ENCODE results near the gene SH3GL1.
A peak's percentile ranks its signal among the peaks of the same experiment; 100 is the strongest.
"Not testable (repeated sequence)": the region's sequence is repeated elsewhere in the genome, so short reads cannot be mapped to it uniquely, and the experiment has no call there.

The SH3GL1 gene

DNA sequence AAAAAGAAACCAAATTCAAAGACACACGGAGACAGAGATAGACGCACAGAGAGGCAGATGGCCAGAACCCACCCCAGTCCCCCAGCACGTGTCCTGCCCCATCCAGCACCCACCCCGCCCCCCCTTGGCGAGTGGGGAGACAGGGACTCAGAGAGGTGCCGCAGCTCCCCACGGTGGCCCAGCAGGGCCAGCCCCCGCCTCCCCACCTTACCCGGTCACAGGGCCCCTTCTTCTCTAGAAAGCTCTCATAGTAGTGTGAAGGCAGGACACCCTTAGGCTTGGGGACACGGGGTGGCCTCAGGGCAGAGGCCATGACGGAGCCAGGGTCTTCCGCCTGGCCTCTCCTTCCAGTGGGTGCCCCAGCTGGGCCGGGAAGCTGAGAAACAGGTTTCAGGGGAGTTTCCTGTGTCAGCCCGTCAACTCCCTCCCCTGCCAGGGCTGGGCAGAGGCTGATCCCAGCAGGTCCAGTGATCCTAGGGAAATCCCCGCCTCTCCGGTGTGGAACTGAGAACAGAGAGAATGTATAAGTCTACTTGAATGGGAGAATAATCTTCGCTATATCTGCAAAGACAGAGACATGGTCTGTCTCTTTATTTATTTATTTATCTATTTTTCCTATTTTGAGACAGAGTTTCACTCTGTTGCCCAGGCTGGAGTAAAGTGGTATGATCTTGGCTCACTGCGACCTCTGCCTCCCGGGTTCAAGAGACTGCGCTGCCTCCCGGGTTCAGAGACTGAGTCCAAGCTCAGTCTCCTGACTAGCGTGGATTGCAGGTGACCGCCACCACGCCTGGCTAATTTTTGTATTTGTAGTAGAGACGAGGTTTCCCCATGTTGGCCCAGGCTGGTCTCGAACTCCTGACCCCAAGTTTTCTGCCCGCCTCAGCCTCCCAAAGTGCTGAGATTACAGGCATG lies 61.6 kb downstream of the SH3GL1 start, which contains the start of gene STAP2:
STAP2 (minus strand) TSS at position 387 of the 915 bp plus-strand sequence; CDS start at position 313, 74 bp downstream.
- no peak for DNase-seq

GRCh38 chr19:4337906-4338440 lies 62.4 kb downstream of the SH3GL1 start:
- DNase-seq = no peak

GRCh38 chr19:4334929-4335570 lies 65.3 kb downstream of the SH3GL1 start:
- no peak for DNase-seq

DNA sequence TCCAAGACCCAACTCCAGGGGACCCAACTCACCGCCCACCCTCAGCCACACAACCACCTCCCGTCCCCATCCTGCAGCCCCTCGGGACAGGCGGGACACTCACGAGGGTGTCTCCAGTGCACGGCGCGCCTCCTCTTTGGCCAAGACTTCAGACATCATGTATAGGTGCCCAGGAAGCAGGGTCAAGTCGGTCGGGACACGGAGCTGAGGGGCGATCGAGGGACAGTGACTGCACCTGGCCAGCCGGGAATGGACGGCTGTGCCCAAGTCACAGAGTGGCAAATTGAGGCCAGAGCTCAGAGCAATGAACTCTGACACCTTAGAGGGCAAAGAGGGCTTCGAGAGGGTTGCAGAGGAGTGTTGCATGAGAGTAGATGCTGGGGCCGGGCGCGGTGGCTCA lies 70.5 kb downstream of the SH3GL1 start:
- no peak for DNase-seq

DNA sequence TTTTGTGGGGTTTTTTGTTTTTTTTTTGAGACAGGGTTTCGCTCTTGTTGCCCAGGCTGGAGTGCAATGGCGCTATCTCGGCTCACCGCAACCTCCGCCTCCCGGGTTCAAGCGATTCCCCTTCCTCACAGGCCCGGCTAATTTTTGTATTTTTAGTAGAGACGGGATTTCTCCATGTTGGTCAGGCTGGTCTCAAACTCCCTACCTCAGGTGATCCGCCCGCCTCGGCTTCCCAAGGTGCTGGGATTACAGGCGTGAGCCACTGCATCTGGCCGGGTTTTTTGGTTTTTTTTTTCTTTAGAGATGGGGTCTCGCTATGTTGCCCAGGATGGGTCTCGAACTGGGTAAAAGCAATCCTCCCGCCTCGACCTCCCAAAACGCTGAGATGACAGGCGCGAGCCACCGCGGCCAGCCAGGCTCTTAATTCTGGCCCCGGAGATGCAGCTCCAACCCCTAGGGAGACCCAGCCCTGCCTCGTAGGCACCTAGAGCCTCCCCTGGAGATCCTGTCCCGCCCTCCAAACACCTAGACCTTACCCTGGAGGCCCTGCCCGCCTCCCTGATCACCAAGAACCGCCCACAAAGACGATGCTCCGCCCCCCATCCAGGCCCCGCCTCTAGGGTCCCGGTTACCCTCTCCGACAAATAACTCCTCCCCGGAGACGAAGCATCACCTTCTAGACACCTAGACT lies 71.2 kb downstream of the SH3GL1 start:
- DNase-seq = not testable (repeated sequence)

DNA sequence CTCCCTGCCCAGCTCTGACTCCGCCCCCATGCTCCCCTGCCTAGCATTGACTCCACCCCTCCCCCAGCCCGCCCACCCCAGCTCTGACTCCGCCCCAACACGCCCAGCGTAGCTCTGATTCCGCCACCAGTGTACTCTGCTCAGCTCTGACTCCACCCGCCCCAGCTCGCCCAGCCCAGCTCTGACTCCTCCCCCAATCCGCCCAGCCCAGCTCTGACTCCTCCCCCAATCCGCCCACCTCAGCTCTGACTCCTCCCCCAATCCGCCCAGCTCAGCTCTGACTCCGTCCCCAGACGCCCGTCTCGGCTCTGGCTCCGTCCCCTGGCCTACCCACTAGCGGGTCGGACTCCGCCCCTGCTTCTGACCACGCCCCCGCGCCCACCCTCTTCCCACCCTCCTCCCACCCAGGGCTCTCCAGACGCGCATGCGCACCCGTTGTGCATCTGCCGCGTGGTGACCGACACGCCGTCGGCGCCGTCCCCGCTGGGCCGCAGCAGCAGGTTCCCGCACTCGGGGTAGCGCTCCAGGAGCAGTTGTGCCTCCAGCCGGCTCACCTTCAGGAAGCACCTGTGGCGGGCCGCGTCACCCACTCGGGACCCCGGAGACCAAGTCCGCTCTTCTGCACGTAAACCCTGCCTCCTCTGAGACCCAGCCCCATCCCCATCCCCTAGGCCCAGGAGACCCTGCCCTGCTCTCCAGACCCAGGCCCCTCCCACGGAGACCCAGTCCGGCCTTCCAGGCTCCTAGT lies 71.9 kb downstream of the SH3GL1 start:
- peak; percentile 89 for DNase-seq

DNA sequence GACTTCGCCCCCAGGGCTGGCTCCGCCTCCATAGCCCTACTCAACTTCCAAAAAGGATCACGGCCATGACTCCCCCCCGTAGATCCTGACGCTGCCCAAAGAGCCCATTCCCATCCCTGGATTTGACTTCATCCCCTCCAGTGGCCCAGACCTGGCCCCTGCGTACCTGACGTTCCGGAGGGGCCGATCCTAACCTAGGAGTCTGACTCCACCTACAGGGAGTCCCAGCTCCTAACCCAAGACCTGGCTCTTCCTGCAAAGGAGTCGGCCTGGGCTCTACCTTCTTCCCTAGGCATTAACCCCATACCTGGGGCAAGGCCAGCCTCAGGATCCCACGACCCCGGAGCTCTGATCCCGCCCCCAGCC lies 72.5 kb downstream of the SH3GL1 start:
- DNase-seq = no peak

DNA sequence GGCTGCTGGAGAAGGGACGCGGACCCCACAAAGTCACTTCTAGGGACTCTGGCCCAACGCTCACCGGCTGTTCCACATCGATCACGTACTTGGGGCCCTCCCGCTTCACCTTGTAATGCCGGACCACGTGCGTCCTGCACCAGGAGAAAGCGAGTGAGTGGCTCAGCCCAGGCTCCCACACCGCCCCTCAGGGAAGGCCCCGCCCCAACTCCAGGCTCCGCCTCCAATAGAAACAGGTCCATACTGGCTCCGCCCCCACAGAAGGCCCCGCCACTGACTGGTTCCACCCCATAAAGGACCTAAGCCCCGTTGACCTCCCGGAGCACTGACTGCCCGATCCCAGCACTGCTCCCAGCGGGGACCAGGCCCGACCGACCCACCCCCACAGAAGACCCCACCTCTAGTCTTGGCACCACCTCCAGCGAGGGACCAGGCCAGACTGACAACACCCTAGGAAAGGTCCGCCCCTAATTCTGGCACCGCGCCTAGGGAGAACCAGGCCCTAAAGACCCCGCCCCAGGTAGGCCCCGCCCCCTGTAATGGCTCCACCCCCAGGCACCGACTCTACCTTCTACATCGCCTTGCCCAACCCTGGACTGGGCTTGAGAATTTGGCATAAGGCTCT lies 73.0 kb downstream of the SH3GL1 start:
- peak; percentile 52 for DNase-seq

DNA sequence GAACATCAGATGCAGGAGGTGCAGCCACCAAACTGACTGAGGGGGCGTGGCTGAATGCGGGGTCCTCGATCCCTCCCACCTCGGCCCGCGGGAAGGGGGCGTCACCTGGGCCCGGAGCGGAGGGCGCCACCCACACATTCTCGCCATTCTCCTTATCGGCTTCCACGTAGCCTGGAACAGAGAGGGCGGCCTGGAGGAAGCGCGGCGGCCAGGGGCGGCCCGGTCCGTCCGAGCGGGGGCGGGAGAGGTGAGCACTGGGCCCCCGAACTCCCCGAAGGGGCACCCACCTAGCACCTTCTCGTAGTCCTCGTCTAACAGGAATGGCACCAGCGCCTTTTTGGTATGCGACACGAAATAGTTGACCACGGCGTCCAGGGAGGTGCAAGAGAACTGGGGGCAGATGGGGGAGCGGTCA lies 73.5 kb downstream of the SH3GL1 start:
- peak; percentile 12 for DNase-seq

DNA sequence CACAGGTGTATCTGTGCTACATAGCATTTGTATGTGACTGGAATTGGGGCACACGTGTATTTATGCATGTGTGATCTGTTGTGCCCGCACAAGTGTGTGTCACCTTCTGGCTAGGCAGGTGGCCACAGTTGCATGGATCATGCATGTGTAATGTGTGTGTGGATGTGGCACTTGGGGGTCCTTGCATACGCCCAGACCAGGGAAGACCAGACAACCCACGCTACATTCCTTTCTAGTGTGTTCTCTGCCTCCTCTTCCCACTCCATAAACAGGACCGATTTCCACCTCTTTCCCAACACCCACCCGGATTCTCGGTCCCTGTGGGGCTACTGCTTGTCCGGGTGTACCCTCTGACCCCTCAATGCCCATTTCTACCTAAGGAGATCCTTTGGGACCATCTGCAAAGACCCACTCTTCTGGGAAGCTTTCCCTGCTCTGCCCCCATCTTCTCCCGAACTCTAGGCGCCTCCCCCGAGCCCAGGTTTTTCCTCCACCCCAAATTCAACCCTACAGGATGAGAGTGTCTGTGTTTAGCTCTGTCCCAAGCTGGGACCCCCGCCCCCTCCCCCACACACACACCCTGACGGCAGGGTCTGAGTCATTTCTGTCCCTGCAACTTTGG lies 74.0 kb downstream of the SH3GL1 start:
- no peak for DNase-seq

GRCh38 chr19:4324228-4324627 lies 76.1 kb downstream of the SH3GL1 start:
- DNase-seq = no peak

DNA sequence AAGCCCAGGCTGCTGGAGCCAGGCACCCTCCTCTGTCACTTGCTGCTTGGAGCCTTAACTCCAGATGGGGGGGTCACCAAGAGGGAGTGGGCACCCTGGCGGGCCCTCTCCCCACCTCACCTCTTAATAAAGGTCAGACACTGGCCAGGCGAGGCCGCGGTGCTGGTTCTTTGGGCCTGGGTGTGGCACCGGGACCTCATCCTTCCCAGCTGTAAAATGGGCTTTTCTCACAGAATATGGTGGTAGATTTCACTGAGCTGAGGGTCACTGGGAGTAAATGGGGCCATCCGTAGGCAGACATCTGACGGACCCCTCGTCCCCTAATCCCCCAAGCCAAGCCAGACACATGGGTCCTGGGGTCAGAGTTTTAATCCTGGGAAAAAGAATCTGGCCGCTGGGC lies 76.7 kb downstream of the SH3GL1 start:
- no peak for DNase-seq

- no peak for DNase-seq
Observed at GRCh38 chr19:4322942-4323665, 77.2 kb downstream of the SH3GL1 start.

- DNase-seq = no peak
Observed at GRCh38 chr19:4320419-4320818, 79.9 kb downstream of the SH3GL1 start.

- no peak for DNase-seq
Observed at GRCh38 chr19:4319067-4319718, 81.2 kb downstream of the SH3GL1 start.

DNA sequence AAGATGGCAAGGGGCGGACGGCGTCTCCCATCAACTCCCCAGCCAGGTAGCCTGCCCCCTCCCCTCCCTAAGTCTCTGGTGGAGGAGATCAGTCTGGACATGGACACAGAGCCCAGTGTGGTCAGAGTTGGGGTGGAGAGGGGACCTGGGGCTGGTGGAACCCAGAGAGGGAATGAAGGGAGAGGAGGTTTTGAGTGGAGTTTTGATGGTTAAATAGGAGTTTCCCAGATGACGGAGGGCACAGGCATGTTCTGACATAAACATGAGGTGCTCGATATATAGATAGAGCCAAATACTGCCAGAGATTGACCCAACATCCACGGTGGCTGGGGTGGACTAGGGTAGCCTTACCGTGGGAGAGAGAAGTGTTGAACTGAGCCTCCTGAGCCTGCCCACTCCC lies 81.9 kb downstream of the SH3GL1 start:
- DNase-seq = no peak

DNA sequence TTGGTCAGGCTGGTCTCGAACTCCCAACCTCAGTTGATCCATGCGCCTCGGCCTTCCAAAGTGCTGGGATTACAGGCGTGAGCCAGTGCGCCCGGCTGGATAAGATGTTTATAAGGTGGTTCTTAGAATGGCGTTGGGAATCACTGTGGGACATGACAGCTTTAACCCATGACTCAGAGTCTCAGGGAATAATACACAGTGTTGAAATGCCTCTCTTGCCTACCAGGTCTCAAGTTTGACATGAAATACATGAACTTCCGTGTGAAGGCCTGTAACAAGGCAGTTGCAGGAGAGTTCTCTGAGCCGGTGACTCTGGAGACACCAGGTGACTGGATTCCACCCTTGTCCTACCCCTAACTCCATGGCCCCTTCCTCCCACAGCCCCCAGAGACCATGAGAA lies 83.4 kb downstream of the SH3GL1 start:
- no peak for DNase-seq

DNA sequence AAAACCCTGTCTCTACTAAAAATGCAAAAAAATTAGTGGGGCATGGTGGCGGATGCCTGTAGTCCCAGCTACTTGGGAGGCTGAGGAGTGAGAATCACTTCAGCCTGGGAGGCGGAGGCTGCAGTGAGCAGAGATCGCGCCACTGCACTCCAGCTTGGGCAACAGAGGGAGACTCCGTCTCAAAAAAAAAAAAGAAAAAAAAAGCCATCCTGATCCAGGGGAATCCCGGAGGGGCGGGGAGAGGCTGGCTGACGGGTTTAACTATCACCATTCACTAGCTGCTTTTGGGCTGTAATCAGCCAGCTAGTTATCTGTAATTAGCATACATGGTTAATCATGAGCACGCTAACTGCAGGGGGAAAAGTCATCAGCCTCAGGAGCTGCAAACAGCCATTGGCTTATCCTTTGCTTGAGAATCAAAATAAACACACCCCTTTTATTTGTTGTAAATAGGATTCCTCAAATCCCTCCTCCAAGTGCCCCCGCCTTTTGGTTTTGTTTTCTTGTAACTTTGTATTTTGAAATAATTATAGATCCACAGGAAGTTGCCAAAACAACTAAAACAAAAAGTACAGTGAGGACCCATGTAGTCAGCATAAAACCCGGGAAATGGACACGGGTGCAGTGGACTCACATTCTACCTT lies 86.4 kb downstream of the SH3GL1 start:
- no peak for DNase-seq

All from effector CD4-positive, alpha-beta T cell (primary cell).